HG03354 (cell line): Measurements from ENCODE around the gene ZNF138.
"Not testable (repeated sequence)": the region's sequence is repeated elsewhere in the genome, so short reads cannot be mapped to it uniquely, and the experiment has no call there.

ENCODE experiments used
- ATAC-seq: cut with Tn5 transposase; IDR thresholded peaks from one replicate; pipeline ENCODE4 v1.9.1; 2021; ENCODE audit warnings: mild to moderate bottlenecking; ENCODE audit not compliant: unreplicated experiment, poor library complexity, severe bottlenecking

The ZNF138 gene

GRCh38 chr7:64794171-64794844, at the start of gene ZNF138:
ZNF138 (plus strand) TSS chr7:64794428; CDS start chr7:64794569, 141 bp downstream.
- ATAC-seq, result peak; percentile 100

DNA sequence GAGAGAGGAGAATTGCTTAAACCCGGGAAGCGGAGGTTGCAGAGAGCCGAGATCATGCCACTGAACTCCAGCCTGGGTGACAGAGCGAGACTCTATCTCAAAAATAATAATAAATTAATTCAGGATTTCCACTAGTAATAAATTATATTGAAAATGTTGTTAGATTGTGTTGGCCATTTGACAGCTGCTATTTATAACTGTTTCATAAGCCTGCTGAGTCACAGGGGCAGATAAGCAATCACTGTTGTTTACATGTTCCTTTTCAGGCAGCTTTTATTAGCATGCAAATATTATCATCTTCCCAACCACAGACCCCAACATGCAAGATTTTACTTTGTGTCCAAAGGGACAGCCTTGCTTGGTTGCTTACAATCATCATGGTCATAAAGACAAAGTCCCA, 49.5 kb upstream of the ZNF138 start:
- ATAC-seq, result no peak

GRCh38 chr7:64747802-64748201, 46.4 kb upstream of the ZNF138 start:
- ATAC-seq, result no peak

- ATAC-seq, result no peak
Observed at GRCh38 chr7:64753032-64753431, 41.2 kb upstream of the ZNF138 start.

DNA sequence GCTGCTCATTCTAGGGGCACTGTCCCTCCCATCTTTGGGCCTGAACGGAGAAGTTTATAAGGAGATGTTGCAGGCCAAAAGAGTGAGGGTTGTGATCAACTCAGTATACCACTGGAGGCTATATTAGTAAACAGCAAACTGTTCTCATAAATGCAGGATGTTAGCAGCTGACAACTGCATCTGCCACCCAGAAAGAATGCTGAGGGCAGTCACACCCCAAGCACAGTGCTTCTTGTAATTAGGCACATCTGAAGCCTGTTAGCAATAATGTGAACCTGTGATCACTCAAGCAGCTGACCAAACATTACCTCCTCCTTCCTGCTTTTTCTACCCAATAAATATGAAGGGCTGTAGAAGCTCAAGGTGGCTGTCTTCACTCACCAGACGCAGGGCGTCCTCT, 38.4 kb upstream of the ZNF138 start:
- ATAC-seq, result no peak

DNA sequence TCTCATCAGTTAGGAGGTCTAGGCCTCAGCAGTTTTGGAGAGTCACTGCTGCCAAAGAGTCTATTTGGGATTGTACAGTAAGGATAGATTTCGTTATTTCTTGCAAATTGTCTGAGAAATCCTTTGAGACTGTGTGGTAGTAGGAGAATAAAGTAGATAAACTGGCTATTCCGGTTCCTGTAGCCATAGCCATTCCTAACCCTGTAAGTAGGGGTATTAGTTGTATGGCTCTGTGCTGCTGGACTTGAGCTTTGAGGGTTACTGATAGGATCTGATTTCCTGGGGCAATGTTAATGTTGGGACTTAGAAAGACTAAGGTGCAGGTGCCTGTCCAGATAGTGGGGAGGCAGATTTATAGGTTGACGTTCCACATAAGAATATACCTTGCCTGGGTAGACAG, 36.1 kb upstream of the ZNF138 start:
- ATAC-seq, result no peak

GRCh38 chr7:64768824-64769223, 25.4 kb upstream of the ZNF138 start:
- ATAC-seq, result no peak

DNA sequence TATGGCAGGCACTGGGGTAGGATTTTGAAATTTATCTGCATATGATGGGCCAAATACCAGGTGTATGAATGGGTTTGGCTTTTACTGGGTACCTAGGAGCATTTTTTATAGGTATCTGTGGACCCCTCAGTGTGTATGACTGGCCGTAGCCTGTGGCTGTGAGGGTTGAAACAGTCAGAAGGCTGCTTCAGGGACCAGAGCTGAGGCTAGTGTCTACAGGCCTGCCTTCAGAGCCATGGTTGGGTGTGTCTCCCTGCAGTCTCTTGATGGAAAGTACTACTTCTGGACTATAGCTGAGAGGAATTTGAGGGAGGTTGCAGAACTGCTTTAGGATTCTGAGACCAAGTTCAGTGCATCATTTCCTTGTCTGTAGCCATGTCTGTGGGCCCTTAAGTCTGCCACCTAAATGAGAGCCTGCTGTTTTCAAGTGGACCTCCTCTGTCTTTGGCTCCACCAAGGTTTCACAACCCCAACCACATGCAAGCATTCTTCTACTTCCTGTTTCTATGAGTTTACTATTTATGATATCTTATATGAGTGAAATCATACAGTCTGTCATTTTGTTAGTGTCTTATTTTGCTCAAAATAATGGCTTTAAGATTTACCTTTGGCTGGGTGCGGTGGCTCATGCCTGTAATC, 19.9 kb upstream of the ZNF138 start:
- no peak for ATAC-seq

DNA sequence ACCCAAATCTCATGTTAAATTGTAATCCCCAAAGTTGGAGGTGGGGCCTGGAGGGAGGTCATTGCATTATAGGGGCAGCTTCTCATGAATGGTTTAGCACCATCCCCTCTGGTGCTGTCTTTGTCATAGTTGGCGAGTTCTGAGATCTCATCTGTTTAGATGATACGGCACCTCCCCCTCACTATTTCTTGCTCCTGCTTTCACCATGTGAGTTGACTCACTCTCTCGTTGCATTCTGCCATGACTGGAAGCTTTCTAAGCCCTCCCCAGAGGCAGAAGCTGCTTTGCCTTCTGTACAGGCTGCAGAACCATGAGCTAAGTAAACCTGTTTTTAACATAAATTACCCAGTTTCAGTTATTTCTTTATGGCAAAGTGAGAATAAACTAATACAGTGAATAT, 18.9 kb upstream of the ZNF138 start:
- no peak for ATAC-seq

- ATAC-seq, result not testable (repeated sequence)
Observed at GRCh38 chr7:64784842-64785241, 9.4 kb upstream of the ZNF138 start.

DNA sequence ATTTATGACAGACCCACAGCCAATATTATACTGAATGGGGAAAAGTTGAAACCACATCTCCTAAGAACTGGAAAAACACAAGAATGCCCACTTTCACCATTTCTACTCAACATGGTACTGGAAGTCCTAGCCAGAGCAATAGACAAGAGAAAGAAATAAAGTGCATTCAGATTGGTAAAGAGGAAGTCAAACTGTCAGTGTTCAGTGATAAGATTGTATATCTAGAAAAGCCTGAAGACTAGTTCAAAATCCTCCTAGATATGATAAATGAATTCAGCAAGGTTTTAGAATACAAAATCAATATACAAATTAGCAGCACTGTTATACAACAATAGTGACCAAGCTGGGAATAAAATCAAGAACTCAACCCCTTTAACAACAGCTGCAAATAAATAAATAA, 6.9 kb upstream of the ZNF138 start:
- ATAC-seq, result no peak

DNA sequence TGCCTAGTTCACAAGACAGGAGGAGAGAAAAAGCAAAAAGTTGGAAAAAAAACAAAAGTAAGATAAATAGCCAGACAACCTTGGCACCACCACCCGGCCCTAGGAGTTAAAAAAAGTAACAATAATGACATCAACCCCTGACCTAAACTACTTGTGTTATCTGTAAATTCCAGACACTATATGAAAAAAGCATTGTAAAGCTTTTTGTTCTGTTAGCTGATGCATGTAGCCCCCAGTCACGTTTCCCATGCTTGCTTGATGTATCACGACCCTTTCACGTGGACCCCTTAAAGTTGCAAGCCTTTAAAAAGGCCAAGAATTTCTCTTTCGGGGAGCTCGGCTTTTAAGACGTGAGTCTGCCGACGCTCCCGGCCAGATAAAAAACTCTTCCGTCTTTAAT, 5.0 kb upstream of the ZNF138 start:
- not testable (repeated sequence) for ATAC-seq

DNA sequence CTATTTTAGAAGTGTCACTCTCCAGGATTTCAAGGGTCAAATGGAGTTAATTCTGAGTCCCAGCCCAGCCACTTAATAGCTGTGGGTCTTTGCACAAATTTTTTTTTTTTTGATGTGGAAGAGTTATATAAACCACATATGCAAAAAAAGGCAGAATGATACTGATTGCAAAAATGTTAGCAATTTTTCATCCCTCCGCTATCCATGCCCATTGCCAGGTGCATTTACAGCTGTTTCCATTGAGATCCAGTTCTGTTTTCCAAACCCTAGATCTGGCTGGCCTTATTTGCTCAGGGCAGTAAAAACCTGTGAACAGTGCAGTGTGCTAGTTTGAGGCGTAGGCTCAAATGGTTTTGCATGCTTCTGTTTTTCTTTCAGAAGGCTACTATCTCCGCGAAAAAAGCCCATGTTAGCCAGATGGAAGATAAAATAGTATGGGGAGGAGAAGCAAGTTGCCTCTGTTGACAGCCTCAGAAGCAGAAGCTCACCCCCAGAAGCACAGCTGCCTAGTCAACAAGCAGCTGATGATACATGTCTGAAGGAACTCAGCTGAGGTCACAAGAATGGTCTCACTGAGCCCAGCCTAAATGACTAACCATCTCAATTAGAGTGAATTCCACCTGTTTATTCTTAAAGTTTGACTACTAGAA, 997 bp upstream of the ZNF138 start:
- no peak for ATAC-seq

DNA sequence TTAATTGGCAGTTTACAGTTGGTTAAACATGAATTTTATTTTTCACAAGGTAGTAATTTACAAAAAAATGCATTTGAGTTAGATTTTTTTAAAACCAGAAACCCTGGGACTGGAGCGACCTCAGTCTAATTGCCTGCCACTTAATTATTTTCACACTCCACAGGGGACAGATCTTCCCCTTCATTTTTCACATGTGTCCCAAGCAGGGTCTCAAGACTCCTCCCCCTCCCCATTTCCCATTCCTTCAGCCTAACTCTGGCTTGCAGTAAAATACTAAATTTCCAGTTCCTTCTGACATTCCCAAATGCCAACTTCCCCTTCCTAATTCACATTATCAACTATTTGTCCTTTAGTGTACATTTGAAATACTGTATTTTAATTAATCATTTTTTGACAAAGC, 948 bp downstream of the ZNF138 start:
- no peak for ATAC-seq

GRCh38 chr7:64799169-64799568, 4.9 kb downstream of the ZNF138 start:
- ATAC-seq, result not testable (repeated sequence)

- no peak for ATAC-seq
Observed at GRCh38 chr7:64802699-64803098, 8.5 kb downstream of the ZNF138 start.

GRCh38 chr7:64807731-64808365, 13.6 kb downstream of the ZNF138 start:
- no peak for ATAC-seq

- no peak for ATAC-seq
Observed at GRCh38 chr7:64811767-64812166, 17.5 kb downstream of the ZNF138 start.

DNA sequence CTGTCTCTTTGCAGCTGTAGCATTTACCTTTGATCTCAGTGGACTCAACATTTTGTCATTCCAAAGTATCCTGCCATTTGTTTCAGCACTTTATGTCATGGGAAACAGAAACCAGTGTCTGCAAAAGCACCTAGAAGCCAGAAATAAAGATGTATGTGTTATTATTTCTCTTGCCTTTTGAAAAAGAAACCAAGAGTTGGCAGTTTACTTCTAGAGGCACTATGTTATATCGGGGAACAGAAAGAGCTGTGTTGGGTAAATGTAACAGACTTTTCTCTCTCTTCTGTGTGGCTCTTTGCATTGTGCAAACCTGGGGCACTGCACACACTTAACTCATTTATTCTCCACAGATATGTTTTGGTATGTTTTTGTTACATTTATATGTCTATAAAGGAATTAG, 36.7 kb downstream of the ZNF138 start:
- ATAC-seq, result no peak

DNA sequence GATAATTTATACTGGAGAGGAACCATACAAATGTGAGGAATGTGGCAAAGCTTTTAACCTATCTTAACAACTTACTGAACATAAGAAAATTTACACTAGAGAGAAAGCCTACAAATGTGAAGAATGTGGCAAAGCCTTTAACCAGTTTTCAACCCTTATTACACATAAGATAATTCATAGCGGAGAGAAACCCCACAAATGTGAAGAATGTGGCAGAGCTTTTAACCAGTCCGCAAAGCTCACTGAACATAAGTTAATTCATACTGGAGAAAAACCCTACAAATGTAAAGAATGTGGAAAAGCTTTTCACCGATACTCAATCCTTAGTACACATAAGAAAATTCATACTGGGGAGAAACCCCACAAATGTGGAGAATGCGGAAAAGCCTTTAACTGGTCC, 37.9 kb downstream of the ZNF138 start:
- ATAC-seq, result no peak

- ATAC-seq, result no peak
Observed at GRCh38 chr7:64834989-64835388, 40.8 kb downstream of the ZNF138 start.
